Testis (tissue), 2 donors: ENCODE measurements around the gene LTB.

Source experiments
- POLR2A ChIP-seq: fragments of 450-650 bp; IDR thresholded peaks from one replicate; pipeline ENCODE4 v1.6.1; 2017; ENCODE audit warnings: antibody characterized with exemption, mild to moderate bottlenecking, moderate library complexity
- TF ChIP-seq, protein P1 (sequence below), 3 experiments: fragments of 450-650 bp in 2 of 3; fragments of 200-600 bp in 1 of 3; sonication (generic) in 1 of 3; IDR thresholded peaks; one replicate each; pipeline ENCODE4 v1.5.1; 2016 to 2019; ENCODE audit warnings: antibody characterized with exemption in 3 of 3, mild to moderate bottlenecking in 2 of 3, moderate library complexity in 1 of 3

DNA sequence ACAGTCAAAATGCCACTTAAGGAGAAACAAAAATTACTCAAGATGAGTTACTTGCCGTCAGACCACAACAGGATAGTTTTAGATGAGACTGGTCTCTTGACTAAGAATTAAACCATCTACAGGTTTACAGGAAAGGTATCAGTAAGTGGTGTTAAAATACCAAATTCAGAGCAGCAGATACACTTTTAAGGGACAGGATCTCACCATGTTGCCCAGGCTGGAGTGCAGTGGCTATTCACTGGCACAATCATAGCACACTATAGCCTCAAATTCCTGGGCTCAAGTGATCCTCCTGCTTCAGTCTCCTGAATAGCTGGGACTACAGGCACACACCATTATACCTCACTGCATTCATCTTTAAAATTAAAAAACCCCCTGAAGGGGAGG, 48.8 kb downstream of the LTB start:
- TF ChIP-seq, protein P1, sequence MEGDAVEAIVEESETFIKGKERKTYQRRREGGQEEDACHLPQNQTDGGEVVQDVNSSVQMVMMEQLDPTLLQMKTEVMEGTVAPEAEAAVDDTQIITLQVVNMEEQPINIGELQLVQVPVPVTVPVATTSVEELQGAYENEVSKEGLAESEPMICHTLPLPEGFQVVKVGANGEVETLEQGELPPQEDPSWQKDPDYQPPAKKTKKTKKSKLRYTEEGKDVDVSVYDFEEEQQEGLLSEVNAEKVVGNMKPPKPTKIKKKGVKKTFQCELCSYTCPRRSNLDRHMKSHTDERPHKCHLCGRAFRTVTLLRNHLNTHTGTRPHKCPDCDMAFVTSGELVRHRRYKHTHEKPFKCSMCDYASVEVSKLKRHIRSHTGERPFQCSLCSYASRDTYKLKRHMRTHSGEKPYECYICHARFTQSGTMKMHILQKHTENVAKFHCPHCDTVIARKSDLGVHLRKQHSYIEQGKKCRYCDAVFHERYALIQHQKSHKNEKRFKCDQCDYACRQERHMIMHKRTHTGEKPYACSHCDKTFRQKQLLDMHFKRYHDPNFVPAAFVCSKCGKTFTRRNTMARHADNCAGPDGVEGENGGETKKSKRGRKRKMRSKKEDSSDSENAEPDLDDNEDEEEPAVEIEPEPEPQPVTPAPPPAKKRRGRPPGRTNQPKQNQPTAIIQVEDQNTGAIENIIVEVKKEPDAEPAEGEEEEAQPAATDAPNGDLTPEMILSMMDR (IDR thresholded peaks at IDR 0.05), result no peak
- TF ChIP-seq POLR2A, result no peak
